GM18519 (cell line): ENCODE measurements around the gene DAPK2.
"Not testable (repeated sequence)": the region's sequence is repeated elsewhere in the genome, so short reads cannot be mapped to it uniquely, and the experiment has no call there.

Experiments
- ATAC-seq: cut with Tn5 transposase; IDR thresholded peaks from one replicate; pipeline ENCODE4 v1.9.1; 2021; ENCODE audit warnings: mild to moderate bottlenecking, moderate library complexity; ENCODE audit not compliant: unreplicated experiment, low FRiP score

DAPK2 gene

GRCh38 chr15:63979262-63979793 lies 67.0 kb downstream of the DAPK2 start:
- no peak for ATAC-seq

GRCh38 chr15:63978511-63979261 lies 67.6 kb downstream of the DAPK2 start:
- ATAC-seq = no peak

GRCh38 chr15:63977119-63977518 lies 69.2 kb downstream of the DAPK2 start:
- ATAC-seq = no peak

- ATAC-seq = no peak
Measured at GRCh38 chr15:63974021-63974420, 72.3 kb downstream of the DAPK2 start.

GRCh38 chr15:63973212-63974009 lies 72.9 kb downstream of the DAPK2 start:
- no peak for ATAC-seq

GRCh38 chr15:63972801-63973200 lies 73.5 kb downstream of the DAPK2 start:
- no peak for ATAC-seq

- ATAC-seq = no peak
Measured at GRCh38 chr15:63971904-63972303, 74.4 kb downstream of the DAPK2 start.

GRCh38 chr15:63971427-63971805 lies 74.9 kb downstream of the DAPK2 start:
- no peak for ATAC-seq

- peak; percentile 89 for ATAC-seq
Measured at GRCh38 chr15:63970621-63971426, 75.5 kb downstream of the DAPK2 start.

- no peak for ATAC-seq
Measured at GRCh38 chr15:63969652-63970421, 76.4 kb downstream of the DAPK2 start.

GRCh38 chr15:63968700-63969099 lies 77.6 kb downstream of the DAPK2 start:
- ATAC-seq = no peak

- ATAC-seq = no peak
Measured at GRCh38 chr15:63968122-63968524, 78.2 kb downstream of the DAPK2 start.

- ATAC-seq = no peak
Measured at GRCh38 chr15:63967616-63968015, 78.7 kb downstream of the DAPK2 start.

GRCh38 chr15:63962947-63963721 lies 83.2 kb downstream of the DAPK2 start:
- not testable (repeated sequence) for ATAC-seq

GRCh38 chr15:63953524-63953923 lies 92.8 kb downstream of the DAPK2 start:
- no peak for ATAC-seq

- no peak for ATAC-seq
Measured at GRCh38 chr15:63950911-63951481, 95.3 kb downstream of the DAPK2 start.

- no peak for ATAC-seq
Measured at GRCh38 chr15:63948971-63949370, 97.3 kb downstream of the DAPK2 start.

GRCh38 chr15:63948436-63948835 lies 97.8 kb downstream of the DAPK2 start:
- no peak for ATAC-seq

- no peak for ATAC-seq
Measured at GRCh38 chr15:63947228-63947627, 99.1 kb downstream of the DAPK2 start.
